ENCODE results near the gene PXDC1.

GRCh38 chr6:3719462-3720308, 31.8 kb downstream of the PXDC1 start:
- TF ChIP-seq CTCF (IDR thresholded peaks at IDR 0.05) (no peak), POLR2A (IDR thresholded peaks at IDR 0.05) (no peak)

All from adrenal gland (tissue), 5 donors.